Nephron (organoid): ENCODE measurements around the gene ATG9B.

Experiments
- H3K27ac Mint-ChIP-seq, 3 experiments: 2 replicates each; pipeline ENCODE4 v1.8.0; 2020; ENCODE audit warnings: mixed read lengths in 3 of 3, mild to moderate bottlenecking in 2 of 3, moderate library complexity in 1 of 3
- H3K27me3 Mint-ChIP-seq: 2 replicates; pipeline ENCODE4 v1.8.0; 2021; ENCODE audit warnings: low read depth, mild to moderate bottlenecking, moderate library complexity, mixed read lengths
- H3K36me3 Mint-ChIP-seq: 2 replicates; pipeline ENCODE4 v1.8.0; 2020; ENCODE audit warnings: low read depth, mixed read lengths
- H3K4me1 Mint-ChIP-seq: 2 replicates; pipeline ENCODE4 v1.8.0; 2020; ENCODE audit warnings: mixed read lengths
- H3K4me3 Mint-ChIP-seq, 3 experiments: 2 replicates each; pipeline ENCODE4 v1.8.0; 2020; ENCODE audit warnings: mild to moderate bottlenecking in 3 of 3, mixed read lengths in 3 of 3, moderate library complexity in 2 of 3
- H3K9me3 Mint-ChIP-seq: 2 replicates; pipeline ENCODE4 v1.8.0; 2020; ENCODE audit warnings: mixed read lengths
- TF ChIP-seq, protein P1 (sequence below), 3 experiments: fragments of 200-600 bp; sonication (generic); IDR thresholded peaks; one replicate each; pipeline ENCODE4 v1.5.0; 2021; ENCODE audit warnings: antibody characterized with exemption in 3 of 3; ENCODE audit not compliant: unreplicated experiment in 3 of 3

The ATG9B gene

DNA sequence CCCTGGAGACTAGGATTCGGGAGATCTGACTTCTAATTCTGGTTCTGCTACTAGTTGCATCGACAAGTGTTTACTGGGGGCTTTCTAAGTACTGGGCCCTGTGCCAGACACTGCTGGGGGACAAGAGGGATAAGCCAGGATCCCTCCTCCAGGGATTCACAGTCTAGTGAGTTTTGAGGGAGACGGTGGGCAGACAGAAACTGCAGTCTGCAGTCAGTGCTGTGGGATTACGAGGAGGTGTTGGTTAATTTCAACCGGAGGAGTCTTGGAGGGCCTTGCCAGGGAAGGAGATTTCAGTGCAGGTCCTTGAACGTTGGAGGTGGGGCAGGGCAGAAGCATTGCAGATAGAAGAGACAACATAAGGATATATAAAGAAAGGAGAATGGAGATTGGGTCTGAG lies 42.6 kb downstream of the ATG9B start:
- peak overlapping the region in 2 of 3 experiments; percentile 9 to 22 for H3K4me3 Mint-ChIP-seq
- H3K4me1 Mint-ChIP-seq: peaks cover 56% of the 10 kb centered on the region
- no peaks in the 10 kb centered on the region for H3K36me3 Mint-ChIP-seq
- TF ChIP-seq, protein P1, sequence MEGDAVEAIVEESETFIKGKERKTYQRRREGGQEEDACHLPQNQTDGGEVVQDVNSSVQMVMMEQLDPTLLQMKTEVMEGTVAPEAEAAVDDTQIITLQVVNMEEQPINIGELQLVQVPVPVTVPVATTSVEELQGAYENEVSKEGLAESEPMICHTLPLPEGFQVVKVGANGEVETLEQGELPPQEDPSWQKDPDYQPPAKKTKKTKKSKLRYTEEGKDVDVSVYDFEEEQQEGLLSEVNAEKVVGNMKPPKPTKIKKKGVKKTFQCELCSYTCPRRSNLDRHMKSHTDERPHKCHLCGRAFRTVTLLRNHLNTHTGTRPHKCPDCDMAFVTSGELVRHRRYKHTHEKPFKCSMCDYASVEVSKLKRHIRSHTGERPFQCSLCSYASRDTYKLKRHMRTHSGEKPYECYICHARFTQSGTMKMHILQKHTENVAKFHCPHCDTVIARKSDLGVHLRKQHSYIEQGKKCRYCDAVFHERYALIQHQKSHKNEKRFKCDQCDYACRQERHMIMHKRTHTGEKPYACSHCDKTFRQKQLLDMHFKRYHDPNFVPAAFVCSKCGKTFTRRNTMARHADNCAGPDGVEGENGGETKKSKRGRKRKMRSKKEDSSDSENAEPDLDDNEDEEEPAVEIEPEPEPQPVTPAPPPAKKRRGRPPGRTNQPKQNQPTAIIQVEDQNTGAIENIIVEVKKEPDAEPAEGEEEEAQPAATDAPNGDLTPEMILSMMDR (IDR thresholded peaks at IDR 0.05; ENCODE audit: unreplicated experiment in 3 of 3): no peak
- H3K9me3 Mint-ChIP-seq: no peaks in the 10 kb centered on the region
- H3K27ac Mint-ChIP-seq: peak overlapping the region in 1 of 3 experiments; percentile 47
- peaks cover 50% of the 10 kb centered on the region for H3K27me3 Mint-ChIP-seq

DNA sequence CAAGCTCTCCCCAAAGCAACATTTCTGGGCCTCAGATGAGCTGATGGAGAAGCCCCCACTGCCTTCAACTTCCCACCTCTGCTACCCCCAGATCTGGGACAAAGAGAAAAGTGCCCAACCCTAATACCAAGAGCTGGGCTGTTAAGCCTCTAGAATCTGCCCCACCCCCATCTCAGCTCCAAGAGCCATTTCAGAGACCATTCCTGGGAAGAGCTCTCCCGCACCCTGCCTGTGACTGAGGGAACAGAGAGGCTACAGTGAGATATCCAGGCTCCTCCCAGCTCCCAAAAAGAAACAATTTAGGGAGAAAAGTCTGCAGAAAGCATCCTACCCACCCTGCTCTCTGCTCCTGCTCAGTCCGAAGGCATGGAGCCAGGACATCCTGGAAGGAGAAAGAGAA lies 43.6 kb downstream of the ATG9B start:
- peak overlapping the region; percentile 62 to 85 (median 77) for H3K27ac Mint-ChIP-seq
- TF ChIP-seq, protein P1 (IDR thresholded peaks at IDR 0.05; ENCODE audit: unreplicated experiment in 3 of 3): peak in 2 of 3 experiments; percentile 23 to 30
- no peaks in the 10 kb centered on the region for H3K9me3 Mint-ChIP-seq
- H3K4me3 Mint-ChIP-seq: peak overlapping the region; percentile 47 to 77 (median 55)
- peaks cover 57% of the 10 kb centered on the region for H3K27me3 Mint-ChIP-seq
- H3K36me3 Mint-ChIP-seq: no peaks in the 10 kb centered on the region
- H3K4me1 Mint-ChIP-seq: peaks cover 56% of the 10 kb centered on the region

DNA sequence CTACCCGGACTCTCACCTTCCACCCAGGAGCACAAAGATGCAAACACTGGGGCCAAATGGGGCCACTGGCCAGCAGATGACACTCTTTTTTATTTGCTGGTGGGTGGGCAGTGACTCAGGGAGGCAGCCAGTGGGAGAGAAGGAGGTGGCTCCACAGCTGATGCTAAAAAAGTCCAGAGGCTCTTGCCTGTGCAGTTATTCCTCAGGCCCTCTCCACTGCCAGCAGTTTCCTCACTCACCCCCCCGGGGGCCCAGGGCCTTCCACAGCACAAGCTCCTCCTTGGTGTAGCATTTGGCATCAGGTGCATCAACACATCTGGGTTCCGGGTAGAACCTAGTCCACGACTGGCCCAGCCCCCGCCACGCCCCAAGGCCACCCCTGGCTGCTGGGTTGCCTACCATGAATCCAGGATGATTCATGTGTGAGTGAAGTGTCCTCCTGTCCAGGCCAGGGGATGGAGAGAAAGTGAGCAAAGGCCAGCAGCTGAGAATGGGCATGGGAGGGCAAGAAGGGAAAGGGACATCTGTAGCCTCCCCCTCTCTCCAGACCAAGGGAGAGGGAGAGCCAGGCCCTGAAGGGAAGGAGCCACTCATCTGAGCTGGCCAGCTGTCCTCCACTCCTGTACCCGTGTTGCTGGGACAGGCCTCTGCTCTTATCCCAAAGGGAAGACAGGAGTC lies 44.4 kb downstream of the ATG9B start:
- Mint-ChIP-seq H3K27me3 (peaks cover 61% of the 10 kb centered on the region), H3K4me3 (peak overlapping the region; percentile 58 to 71 (median 58)), H3K4me1 (peaks cover 59% of the 10 kb centered on the region), H3K27ac (peak overlapping the region; percentile 77 to 98 (median 94)), H3K9me3 (no peaks in the 10 kb centered on the region), H3K36me3 (no peaks in the 10 kb centered on the region)
- TF ChIP-seq, protein P1 (IDR thresholded peaks at IDR 0.05; ENCODE audit: unreplicated experiment in 3 of 3): no peak

DNA sequence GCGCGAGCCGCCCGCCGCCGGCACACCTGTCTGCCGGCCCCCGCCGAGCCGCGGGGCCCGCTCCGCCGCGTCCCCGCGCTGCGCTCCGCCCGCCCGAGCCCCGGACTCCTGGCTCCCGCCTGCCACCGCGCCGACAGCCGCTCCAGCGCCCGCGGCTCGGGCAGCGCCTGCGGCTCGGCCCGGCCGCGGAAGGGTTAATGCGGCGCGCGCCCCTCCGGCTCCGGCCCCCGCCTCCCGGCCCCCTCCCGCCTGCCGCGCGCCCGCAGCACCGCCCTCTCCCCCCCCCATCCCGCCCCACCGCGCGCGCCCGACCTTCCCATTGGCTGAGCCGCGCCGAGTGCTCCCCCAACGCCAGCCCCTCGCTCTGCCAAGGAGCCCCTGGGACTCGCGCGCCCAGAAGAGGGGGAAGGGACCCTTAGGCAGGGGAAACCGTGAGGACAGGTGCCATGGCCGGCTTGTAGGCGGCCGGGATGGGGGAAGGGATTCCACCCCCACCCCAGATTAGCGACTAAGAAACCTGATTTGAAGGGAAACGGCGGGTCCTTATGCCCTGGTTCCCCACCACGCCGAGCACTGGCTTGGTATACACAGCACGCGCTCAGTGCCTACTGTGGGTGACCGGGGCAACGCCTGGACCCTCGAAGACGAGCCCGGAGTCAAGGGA lies 46.0 kb downstream of the ATG9B start, which contains the start of gene KCNH2:
Gene KCNH2, minus strand, starts transcription at position 196 of the 664 bp plus-strand sequence. CDS start 408 bp downstream, outside the sequence.
- Mint-ChIP-seq H3K27me3 (peaks cover 53% of the 10 kb centered on the region), H3K36me3 (no peaks in the 10 kb centered on the region), H3K4me3 (peak within 1 kb of the TSS; percentile 92 to 99 (median 97)), H3K9me3 (no peaks in the 10 kb centered on the region), H3K27ac (peak within 1 kb of the TSS; percentile 78 to 98 (median 97)), H3K4me1 (peaks cover 68% of the 10 kb centered on the region)
- TF ChIP-seq, protein P1 (IDR thresholded peaks at IDR 0.05; ENCODE audit: unreplicated experiment in 3 of 3): no peak

DNA sequence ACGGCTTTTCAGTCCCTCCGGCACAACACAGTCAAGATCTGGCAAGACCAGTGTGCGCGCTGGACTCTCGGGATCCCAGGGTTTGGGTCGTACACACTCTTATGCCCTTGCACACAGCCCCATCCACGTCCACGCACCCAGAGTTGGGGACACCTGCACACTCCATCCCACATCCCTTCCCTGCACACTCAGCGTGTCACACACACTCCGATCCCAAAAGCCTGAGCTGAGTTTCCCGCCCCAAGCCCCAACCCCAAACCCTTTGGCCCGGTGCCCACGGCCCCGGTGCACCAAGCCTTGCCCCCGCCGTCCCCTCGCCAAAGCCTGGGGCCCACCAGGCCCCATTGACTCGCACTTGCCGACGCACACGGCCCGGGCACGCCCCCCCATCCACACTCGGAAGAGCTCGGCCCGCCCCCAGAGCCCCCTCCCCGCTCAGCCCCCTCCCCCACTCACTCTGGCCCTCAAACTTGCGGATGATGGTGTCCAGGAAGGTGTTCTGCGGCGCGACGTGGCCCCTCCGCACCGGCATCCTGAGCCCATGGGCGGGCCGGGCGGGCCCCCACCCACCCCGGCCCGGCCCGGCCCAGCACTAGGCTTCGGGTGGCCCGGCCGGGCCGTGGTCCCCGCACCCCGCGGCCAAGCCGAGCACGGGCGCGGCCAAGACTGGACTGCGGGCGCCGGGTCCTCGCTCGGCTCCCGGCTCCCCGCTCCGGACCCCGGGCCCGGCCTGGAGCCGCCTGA lies 46.7 kb downstream of the ATG9B start:
- Mint-ChIP-seq H3K9me3 (no peaks in the 10 kb centered on the region), H3K36me3 (no peaks in the 10 kb centered on the region), H3K27me3 (peaks cover 46% of the 10 kb centered on the region), H3K4me1 (peaks cover 74% of the 10 kb centered on the region), H3K27ac (peak overlapping the region; percentile 78 to 88 (median 87)), H3K4me3 (peak overlapping the region; percentile 91 to 99 (median 97))
- TF ChIP-seq, protein P1 (IDR thresholded peaks at IDR 0.05; ENCODE audit: unreplicated experiment in 3 of 3): no peak
